ENCODE measurements around the gene ADCY5.

DNA sequence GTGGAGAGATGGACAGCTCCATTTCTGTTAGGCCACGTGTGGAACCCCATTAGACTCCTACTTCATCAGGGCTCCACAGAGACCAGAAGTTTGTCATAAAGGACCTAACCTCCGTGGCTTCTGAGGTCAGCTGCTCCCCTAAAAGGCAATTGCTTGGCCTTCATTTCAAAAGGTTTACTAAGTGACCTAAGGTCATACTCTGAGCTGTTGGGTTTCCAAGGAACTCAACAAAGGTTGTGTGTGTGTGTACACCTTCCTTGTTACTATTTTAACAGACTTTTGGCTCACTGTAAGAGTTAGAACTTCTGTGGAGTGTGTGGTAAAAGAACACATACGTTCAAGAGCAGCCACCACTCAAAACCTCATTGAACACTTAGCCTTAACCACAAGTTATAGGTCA lies 173.2 kb downstream of the ADCY5 start:
- TF ChIP-seq FOXM1 (IDR thresholded peaks at IDR 0.05; ENCODE audit: borderline replicate concordance) (no peak), SP1 (IDR thresholded peaks at IDR 0.05) (no peak), ELF4 (IDR thresholded peaks at IDR 0.05) (no peak), L3MBTL2 (conservative IDR thresholded peaks at IDR 0.05) (no peak)

Measured in HEK293T (cell line).